Upper lobe of right lung (tissue), 1 donor: ENCODE data around the gene TYK2. TPM values are rescaled to one million over a fixed set of nuclear protein-coding genes. Genes with fewer than 3 reads are reported as not detected.

ENCODE experiments used
- ATAC-seq: fragments of 200-7000 bp; cut with Tn5 transposase; one replicate; pipeline ENCODE4 v1.9.1; 2020; ENCODE audit warnings: mild to moderate bottlenecking, moderate library complexity
- DNase-seq: peaks from one replicate; pipeline ENCODE4 v3.0.0-alpha.2; 2020
- H3K27ac ChIP-seq: fragments of 200-600 bp; one replicate; pipeline ENCODE4 v1.8.0; 2022
- H3K27me3 ChIP-seq: fragments of 200-600 bp; one replicate; pipeline ENCODE4 v1.8.0; 2022; ENCODE audit warnings: mild to moderate bottlenecking
- H3K36me3 ChIP-seq: fragments of 200-600 bp; one replicate; pipeline ENCODE4 v1.8.0; 2022
- H3K4me1 ChIP-seq: fragments of 200-600 bp; one replicate; pipeline ENCODE4 v1.8.0; 2022
- H3K4me3 ChIP-seq: fragments of 200-600 bp; one replicate; pipeline ENCODE4 v1.8.0; 2022; ENCODE audit warnings: mild to moderate bottlenecking
- H3K9me3 ChIP-seq: fragments of 200-600 bp; one replicate; pipeline ENCODE4 v1.8.0; 2022
- intact Hi-C: fragments of 100-400 bp; cut with DNase I; formaldehyde crosslinking; loops from one replicate; pipeline ENCODE4 v1.11.0; 2022
- total RNA-seq: library from RNA; stranded (reverse); fragmentation: NEBNext Ultra II Directional; extraction: Animal tissue kit (Norgen Biotek cat#: 25700); gene quantifications from one replicate; pipeline ENCODE4 v1.2.1, GENCODE V29; 2021
- TF ChIP-seq, protein P1 (sequence below): fragments of 200-600 bp; IDR thresholded peaks from one replicate; pipeline ENCODE4 v1.8.0; 2022; ENCODE audit warnings: antibody characterized with exemption
- donor health status: DM: no; HTN: yes; CAD: no; lungs with severe emphysema.

Gene TYK2
- total RNA-seq, 1 donor from 2014 or later: 140 TPM

DNA sequence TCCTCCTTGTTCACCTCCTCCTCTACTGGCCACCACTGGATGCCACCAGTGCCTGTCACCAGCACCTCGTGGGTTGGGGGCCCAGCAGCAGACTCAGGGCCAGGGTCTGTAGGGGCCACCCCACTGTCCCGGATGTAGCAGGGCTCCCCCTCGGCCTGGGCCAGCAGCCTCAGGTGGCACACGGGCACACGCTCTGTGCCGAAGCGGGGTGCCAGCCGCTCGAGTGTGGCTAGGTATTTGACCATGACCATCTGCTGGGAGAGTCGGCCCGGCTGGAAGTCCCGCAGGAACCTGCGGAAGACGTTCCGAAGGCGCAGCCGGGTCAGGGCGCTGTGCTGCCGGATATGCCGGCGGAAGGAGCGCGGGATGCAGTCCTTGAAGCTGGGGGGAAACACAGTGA is 14.9 kb downstream of the TYK2 start:
- H3K4me3 ChIP-seq: no peak overlapping the region
- DNase-seq: no peak
- intact Hi-C loops: no loop called here

DNA sequence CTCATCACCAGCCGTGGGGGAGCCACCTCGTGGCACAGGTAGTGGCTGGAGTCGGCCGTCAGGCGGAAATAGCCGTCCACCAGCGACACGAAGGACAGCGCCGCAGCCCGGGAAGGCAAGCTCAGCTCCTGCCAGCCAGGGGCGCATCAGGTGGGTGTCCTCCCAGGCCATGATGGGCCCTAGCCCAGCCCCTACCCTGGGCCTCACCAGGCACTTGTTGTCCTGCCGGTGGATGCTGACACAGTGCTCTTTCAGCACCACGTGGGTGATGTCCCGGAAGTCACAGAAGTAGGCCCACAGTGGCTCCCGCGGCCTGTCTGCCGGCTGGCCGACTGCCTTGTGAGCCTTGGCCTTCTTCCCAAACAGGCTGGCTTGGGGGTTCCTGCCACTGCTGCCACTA is 15.7 kb downstream of the TYK2 start:
- TF ChIP-seq, protein P1, sequence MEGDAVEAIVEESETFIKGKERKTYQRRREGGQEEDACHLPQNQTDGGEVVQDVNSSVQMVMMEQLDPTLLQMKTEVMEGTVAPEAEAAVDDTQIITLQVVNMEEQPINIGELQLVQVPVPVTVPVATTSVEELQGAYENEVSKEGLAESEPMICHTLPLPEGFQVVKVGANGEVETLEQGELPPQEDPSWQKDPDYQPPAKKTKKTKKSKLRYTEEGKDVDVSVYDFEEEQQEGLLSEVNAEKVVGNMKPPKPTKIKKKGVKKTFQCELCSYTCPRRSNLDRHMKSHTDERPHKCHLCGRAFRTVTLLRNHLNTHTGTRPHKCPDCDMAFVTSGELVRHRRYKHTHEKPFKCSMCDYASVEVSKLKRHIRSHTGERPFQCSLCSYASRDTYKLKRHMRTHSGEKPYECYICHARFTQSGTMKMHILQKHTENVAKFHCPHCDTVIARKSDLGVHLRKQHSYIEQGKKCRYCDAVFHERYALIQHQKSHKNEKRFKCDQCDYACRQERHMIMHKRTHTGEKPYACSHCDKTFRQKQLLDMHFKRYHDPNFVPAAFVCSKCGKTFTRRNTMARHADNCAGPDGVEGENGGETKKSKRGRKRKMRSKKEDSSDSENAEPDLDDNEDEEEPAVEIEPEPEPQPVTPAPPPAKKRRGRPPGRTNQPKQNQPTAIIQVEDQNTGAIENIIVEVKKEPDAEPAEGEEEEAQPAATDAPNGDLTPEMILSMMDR: no peak
- peaks cover 77% of the 10 kb centered on the region for H3K36me3 ChIP-seq
- ATAC-seq: no peak
- no peak overlapping the region for H3K27ac ChIP-seq
- no peaks in the 10 kb centered on the region for H3K9me3 ChIP-seq
- no peaks in the 10 kb centered on the region for H3K4me1 ChIP-seq
- intact Hi-C loops: no loop called here
- no peak overlapping the region for H3K4me3 ChIP-seq
- H3K27me3 ChIP-seq: no peaks in the 10 kb centered on the region
- DNase-seq: no peak

More for the DNA sequence above, 14.9 kb downstream of the TYK2 start:
- Histone ChIP-seq H3K9me3 (no peaks in the 10 kb centered on the region), H3K4me1 (no peaks in the 10 kb centered on the region), H3K36me3 (peaks cover 84% of the 10 kb centered on the region), H3K27ac (no peak overlapping the region), H3K27me3 (no peaks in the 10 kb centered on the region)
- no peak for ATAC-seq
- TF ChIP-seq, protein P1: no peak

DNA sequence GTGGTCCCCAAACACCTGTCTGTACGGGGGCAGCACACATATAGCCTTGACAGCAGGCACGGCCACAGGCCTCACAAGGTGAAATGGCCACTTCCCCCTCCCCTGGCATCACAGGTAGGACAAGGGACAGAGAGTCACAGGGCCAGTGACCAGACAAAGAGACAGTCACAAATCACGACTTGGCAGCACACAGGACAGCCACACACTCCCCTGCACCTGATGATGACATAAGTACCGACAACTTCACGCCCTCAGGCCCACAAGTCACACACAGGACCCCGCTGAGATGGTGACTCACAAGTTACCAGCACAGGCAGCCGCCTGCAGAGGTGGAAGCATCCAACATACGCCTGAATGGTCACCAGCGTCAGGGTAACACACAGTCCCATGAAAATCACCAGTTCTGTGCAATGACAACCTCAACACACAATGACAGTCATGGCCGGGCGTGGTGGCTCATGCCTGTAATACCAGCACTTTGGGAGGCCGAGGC is 16.5 kb downstream of the TYK2 start:
- Histone ChIP-seq H3K27ac (no peak overlapping the region), H3K27me3 (no peaks in the 10 kb centered on the region), H3K9me3 (no peaks in the 10 kb centered on the region), H3K4me1 (no peaks in the 10 kb centered on the region), H3K4me3 (no peak overlapping the region), H3K36me3 (peaks cover 79% of the 10 kb centered on the region)
- TF ChIP-seq, protein P1: no peak
- ATAC-seq (no peak), DNase-seq (no peak)
- intact Hi-C loops: no loop called here

- no peak overlapping the region for H3K4me3 ChIP-seq
- H3K9me3 ChIP-seq: no peaks in the 10 kb centered on the region
- H3K27me3 ChIP-seq: no peaks in the 10 kb centered on the region
- intact Hi-C loops: no loop called here
- no peaks in the 10 kb centered on the region for H3K4me1 ChIP-seq
- H3K27ac ChIP-seq: no peak overlapping the region
- peaks cover 78% of the 10 kb centered on the region for H3K36me3 ChIP-seq
- ATAC-seq: peak; percentile 4
- DNase-seq: no peak
- TF ChIP-seq, protein P1: no peak
These were observed 18.1 kb downstream of the TYK2 start for GRCh38 chr19:10362259-10362658.

DNA sequence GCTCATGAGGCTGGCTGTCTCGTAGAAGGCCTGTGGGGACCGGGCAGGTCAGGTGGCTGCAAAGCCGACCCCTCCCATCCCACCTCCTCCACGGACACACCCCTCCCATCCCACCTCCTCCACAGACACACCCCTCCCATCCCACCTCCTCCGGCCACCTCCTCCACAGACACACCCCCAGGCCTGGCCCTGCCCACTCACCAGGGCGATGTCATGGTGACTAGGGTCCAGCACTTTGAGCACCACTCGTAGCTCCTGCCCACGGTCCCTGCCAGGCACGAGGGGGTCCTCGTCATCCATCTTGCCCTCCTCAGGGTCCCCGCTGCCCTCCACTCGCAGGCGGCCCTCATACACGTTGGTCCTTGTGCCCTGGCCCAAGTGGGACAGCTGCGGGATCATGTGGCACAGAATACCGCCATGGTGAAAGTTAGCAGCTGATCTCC is 18.8 kb downstream of the TYK2 start:
- no peak for DNase-seq
- peak; percentile 4 for ATAC-seq
- no peak overlapping the region for H3K27ac ChIP-seq
- peaks cover 74% of the 10 kb centered on the region for H3K36me3 ChIP-seq
- H3K9me3 ChIP-seq: no peaks in the 10 kb centered on the region
- H3K4me3 ChIP-seq: no peak overlapping the region
- H3K4me1 ChIP-seq: no peaks in the 10 kb centered on the region
- intact Hi-C loops: no loop called here
- TF ChIP-seq, protein P1: no peak
- no peaks in the 10 kb centered on the region for H3K27me3 ChIP-seq

- H3K27me3 ChIP-seq: no peaks in the 10 kb centered on the region
- DNase-seq (no peak), ATAC-seq (no peak)
- no peaks in the 10 kb centered on the region for H3K9me3 ChIP-seq
- no peaks in the 10 kb centered on the region for H3K4me1 ChIP-seq
- H3K4me3 ChIP-seq: no peak overlapping the region
- TF ChIP-seq, protein P1: no peak
- peaks cover 66% of the 10 kb centered on the region for H3K36me3 ChIP-seq
- no peak overlapping the region for H3K27ac ChIP-seq
- intact Hi-C loops: no loop called here
These were observed 23.9 kb downstream of the TYK2 start for GRCh38 chr19:10356431-10356830.
